HG03460 (cell line): Measurements from ENCODE around the gene SRPRA.
"Not testable (repeated sequence)": the region's sequence is repeated elsewhere in the genome, so short reads cannot be mapped to it uniquely, and the experiment has no call there.

Experiments used
- ATAC-seq: cut with Tn5 transposase; IDR thresholded peaks from one replicate; pipeline ENCODE4 v1.9.1; 2021; ENCODE audit not compliant: unreplicated experiment

The SRPRA gene

DNA sequence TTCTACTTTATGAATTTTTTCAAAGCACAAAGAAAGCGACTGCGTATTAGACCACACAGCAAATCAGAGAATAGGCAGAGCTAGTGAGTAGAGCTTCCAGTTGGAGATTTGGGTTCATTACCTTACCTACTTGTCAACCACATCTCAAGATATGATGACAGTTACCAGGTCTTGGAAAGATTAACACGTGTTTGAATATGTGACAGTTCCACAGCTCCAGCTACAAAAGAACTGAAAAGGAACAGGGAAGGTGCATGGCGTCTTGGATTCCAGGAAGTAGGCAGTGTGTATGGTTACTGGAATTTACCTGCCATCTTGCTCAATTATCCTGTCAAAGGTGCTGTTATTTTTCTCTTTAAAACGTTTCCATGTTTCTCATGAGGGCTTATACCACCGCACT lies 19.5 kb upstream of the SRPRA start:
- ATAC-seq = no peak

DNA sequence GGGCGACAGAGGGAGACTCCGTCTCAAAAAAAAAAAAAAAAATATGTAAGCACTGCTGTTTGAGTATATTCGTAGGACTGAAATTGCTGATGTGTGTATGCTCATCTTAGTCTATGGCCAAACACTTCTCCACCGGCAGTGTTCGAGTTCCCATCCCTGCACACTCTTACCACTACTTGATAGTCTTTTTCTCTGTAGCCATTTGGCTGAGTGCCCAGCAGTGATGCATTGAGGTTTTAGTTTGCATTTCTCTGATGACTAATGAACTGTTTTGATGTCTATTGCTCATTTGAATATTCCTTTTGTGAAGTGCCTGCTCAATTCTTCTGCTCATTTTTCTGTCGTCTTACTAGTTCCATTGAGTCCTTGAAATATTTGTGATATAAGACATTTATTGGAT lies 16.1 kb upstream of the SRPRA start:
- peak; percentile 42 for ATAC-seq

DNA sequence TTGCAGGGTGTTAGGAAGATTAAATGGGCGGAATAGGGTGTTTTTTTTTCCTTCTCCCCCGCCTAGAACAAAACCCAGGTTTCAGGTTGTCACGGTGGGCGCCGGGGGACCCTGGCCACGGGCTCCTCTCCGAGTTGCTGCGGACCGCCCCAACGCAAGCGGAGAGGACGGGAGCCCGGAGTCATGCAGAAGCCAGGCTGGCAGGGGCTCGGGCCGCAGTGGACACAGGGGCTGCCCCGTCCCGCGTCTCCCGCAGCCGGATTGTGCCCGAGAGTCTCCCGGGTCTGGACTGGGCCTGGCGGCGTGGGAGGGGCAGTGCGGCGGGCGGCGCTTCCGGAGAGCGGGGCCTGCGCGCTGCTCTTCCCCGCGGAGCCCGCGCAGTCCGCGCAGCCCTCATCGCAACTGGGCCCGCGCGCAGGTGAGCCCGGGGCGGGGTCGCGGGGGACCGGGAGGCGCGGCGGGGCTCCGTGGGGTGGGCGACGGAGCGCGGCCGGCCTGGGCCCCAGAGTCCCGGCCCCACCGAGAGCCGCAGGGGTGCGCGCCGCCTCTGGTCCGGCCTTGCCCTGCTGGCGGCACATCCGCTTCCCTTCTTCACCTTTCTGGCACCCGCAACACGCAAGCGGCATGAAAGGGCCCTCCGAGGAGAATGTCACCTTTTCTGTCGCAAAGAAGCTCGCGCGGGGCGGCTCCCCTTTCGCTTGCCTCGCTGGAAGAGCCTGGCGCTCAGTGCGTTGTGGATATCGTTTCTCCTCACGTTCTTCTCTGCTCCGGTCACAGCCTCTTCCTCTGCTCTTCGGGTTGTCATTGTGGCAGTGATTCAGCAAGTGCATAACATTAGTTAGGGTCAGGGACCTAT lies 14.3 kb upstream of the SRPRA start, which contains the start of gene TIRAP:
TSS of gene TIRAP (plus strand) at position 358 of the 856 bp plus-strand sequence. CDS start 7,802 bp downstream, outside the sequence.
- ATAC-seq = peak; percentile 68

DNA sequence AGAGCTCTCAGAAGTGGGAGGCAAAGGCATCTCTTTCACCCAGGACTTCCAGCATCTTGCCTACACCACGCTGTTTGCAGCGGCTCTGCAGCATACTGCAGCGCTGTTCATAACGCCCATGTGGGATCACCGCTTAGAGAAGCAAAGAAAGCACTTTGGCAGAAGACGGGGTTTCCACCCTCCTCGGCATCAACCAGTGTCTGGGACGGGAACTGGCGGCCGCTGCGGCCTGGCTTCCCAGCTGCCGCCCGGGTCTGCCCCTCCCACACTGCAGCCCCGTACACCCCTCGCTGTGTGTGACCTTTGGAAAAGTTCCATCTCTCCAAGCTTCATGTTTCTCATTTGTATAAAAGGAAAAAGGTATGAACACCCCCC lies 13.7 kb upstream of the SRPRA start:
- ATAC-seq = no peak

DNA sequence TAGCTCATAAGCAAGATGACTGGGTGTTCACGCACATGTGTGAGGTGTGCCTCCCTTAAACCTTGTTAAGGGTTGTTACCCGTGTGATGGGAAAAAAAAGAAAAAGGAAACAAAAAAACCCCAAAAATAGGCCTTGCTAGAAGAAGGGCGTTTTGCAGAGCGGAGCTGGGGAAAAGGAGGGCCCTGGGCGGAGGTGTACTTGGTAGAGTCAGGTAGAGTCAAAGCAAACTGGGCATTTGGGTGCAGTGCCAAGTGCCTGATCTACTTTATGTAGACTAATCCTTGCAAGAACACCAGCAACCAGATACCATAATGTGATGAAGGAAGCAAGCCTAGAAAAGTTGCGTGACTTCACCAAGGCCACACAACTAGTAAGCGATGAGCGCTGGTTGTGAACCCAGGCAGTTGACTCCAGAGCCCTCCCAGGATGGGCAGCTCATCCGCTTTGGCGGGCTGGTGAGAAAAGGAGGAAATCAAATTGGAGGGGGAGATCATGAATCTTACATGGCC lies 13.0 kb upstream of the SRPRA start:
- ATAC-seq = no peak

DNA sequence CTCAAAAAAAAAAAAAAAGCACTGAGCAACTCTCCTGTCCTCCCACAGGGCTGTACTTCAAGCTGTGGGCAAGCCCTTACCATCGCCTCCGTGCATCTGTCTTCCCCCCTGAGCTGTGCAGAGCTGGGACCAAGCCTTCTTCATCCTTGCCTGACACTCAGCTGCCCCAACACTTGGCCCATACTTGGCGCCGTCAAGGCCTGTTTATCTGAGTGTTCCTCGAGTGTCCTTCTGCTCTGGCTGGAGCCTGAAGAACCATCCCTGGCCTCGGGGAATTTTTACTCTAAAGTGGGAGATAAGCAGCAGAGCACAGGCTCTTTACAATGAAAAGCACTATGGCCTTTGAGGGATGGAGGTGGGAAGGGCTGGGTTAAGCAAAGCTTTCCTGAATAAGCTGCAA lies 12.6 kb upstream of the SRPRA start:
- ATAC-seq = no peak

DNA sequence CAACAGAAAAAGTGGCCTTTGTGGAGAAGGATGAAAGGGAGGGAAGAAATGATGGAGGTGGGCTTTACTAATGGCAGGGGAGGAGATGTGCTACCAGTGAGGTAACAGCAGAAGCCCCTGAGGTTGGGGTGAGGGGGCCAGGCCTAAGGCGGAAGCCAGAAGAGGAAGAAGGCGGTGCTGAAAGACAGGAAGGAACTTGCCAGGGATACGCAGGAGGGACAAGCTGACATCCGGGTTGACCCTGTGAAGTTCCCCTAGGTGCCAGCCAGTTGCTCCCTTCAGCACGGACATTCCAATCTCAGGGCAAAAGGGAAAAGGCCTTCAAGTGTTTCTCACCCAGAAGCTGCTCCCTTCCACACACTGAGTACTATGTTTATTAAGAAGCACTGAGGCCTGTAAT lies 11.9 kb upstream of the SRPRA start:
- ATAC-seq = no peak

DNA sequence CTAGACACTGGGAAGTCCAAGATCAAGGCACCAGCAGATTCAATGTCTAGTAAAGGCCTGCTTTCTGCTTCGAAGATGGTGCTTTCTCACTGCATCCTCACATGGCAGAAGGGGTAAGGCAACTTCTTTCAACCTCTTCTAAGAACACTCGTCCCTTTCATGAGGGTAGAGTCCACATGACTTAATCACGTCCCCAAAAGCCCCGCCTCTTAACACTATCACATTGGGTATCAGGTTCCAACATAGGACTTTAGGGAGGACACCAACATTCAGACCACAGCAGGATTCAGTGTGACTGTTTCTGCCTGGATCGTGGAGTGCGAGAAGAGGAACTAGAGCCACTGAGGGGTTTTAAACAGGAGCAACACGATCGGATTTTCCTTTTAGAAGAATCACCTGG lies 10.5 kb upstream of the SRPRA start:
- no peak for ATAC-seq

DNA sequence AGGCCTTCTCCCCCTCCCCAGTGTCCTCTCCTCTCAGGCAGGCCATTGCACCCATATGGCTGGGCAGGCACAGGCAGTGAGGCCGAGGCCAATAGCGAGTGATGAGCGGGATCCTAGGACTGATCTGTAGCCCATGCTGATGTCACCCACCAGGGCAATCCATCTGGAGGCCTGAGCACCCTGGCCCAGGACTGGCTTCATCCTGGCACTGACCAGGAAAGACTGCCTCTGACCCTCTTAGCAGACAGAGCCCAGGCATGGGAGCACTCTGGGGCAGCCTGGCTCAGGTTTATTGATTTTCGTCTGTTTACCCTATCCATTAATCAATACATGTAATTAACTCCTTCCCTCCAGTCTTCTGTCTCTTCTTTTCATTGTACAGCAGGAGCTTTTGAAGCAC lies 9.1 kb upstream of the SRPRA start:
- no peak for ATAC-seq

DNA sequence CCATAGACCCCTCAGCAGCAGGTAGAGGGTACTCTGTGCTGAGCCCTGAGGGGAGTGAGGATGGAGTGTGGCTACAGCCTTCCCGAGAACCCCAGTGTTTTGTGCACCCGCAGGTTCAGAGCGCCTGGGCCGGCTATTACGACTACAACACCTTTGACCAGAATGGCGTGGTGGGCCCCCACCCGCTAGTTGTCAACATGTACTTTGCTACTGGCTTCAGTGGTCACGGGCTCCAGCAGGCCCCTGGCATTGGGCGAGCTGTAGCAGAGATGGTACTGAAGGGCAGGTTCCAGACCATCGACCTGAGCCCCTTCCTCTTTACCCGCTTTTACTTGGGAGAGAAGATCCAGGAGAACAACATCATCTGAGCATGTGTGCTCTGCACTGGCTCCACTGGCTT lies 8.6 kb upstream of the SRPRA start:
- no peak for ATAC-seq

DNA sequence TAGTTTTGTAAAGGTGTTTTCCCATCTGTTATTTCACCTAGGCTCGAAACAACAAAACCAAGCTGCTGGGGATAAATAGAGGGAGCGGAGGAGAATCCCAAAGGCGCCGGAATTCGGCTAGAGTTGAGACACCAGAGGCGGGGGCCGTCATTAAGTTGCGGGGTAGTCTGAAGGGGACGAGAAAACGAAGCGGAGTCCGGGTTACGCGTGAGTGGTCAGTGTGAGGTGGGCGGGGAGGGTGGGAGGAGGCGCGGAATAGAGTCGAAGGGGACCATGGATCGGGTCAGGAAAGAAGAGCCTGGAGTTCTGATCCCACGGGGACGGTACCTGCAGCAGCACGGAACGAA lies 361 bp downstream of the SRPRA start:
- peak; percentile 0 for ATAC-seq

DNA sequence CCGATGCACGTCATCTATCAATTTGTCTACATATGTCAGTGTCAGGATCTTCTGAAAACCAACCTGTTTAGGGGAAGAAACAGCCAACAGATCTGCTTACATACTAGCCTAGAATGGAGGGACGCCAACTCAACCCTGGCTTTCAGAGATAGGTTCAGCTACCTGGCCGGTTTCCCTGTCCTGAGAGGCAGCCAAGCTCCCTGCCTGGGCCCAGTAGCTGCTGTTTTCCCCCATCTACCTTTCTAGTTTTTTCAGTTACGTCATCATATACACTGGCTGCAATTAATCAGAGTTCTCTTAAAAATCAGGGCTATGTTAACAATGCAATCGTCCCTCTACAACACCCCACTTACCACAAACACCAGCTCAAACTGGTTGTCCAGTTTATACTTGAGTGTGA lies 1.0 kb downstream of the SRPRA start:
- no peak for ATAC-seq

DNA sequence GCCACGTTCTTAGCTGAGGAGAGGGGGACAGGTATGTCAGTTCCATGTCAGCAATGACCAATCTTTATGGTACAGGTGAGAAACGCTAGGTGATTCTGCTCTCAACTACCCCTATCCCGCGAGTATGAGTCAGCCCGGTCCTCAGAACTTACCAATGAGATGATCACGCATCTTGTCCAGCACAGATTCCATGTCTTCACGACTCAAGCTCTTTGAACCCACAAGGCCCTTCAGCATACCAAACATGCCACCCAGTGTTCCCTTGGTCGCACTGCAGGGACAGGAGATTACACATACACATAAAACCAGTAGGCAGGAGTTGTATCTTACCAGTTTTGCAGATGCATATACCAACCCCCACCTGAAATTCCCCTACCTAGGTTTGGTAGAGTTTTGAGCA lies 2.9 kb downstream of the SRPRA start:
- no peak for ATAC-seq

DNA sequence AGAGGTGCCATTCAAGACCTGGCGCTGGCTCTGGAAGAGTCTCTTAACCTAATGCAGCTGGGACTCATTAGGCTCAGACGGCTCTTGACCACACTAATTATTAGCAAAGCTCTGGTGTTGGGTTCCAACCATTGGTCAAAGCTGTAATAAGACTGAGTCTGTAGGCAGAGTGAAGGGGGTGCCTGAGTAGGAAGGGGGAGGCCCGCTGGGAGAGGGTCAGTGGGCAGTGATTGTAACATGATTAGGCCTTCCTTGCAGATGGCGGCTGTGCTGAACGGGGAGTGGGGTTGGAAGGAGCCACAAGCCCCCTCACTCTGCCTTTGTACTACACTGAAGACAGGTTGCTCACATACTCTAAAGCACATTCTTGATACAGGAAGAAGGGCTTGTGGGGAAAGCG lies 5.2 kb downstream of the SRPRA start:
- no peak for ATAC-seq

DNA sequence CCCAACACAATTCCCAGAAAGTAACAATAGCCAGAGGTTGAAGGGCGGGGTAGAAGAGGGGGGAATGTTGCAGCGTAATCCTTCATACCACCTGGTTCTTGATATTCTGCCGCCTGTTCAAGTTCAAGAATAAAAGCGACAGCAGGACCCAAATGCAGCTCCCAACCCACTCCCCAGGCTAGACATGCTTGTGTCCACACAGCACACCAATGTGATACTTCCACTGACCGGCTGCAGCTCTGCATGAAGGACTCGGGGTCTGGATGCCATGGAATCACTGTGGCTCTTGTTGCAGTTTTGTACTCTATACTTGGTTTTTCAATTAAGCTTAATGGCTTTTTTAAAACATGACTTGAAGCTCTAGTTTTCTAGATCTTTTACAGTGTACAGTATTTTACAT lies 6.5 kb downstream of the SRPRA start:
- no peak for ATAC-seq

DNA sequence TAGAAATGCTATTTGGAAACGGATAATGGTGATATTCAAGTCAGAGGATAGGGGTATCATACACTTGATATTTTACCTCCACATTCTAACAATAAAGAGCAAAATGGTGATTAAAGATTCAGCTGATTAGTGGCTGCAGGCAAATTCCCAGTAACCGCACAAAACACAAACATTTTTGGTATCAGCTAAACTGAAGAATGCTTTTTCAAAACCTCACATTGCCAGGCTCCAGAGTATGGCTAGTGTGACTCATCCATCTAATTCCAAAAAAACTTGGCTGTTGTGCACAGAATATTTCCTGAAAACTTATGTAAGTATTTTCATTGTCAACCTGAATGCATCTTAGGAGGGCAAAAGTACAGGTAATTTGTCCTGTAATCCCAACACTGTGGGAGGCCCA lies 10.9 kb downstream of the SRPRA start:
- ATAC-seq = no peak

DNA sequence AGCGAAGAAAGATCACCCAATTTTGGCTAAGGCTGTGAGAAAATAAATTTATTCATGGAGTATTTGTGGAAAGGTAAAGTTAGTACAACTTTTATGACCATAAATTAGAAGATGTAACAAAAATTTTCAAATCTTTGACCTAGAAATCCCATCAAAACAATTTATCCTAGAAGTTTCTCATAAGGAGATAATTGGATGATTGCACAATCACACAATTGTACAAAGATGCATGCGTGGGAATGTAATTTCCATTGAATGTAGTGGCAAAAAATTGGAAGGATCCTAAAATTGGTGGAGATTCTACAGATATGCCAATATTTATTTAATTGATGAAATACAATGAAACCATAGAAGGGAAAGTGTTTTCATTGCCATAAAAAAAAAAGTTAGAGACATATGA lies 11.6 kb downstream of the SRPRA start:
- no peak for ATAC-seq

DNA sequence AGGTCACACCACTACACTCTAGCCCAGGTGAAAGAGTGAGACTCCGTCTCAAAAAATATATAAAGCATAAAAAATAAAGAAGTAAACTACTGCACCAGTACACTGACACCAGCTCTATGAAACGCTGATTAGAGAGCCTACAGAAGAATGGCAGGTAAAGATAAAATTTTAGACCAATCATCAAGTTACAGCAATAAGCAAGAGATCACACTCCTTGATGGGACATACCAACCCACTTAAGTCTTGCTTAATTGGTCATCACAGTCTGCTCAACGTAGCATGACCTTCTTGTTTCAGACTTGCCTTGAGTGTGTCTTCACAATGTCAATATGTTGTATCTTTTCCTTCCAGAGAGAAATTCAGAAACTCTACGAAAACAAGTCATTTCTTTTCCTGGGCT lies 12.5 kb downstream of the SRPRA start:
- ATAC-seq = no peak

DNA sequence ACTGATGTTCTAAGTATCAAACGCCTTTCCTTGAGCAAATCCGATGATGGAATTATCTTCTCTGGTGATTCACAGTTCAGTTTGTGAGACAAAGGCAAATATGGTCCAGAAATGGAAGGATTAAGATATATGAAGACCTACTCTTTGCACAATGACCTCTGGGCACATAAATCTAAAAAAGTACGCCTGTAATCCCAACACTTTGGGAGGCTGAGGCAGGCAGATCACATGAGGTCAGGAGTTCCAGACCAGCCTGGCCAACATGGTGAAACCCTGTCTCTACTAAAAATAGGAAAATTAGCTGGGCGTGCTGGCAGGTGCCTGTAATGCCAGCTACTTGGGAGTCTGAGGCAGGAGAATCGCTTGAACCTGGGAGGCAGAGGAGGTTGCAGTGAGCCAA lies 13.2 kb downstream of the SRPRA start:
- not testable (repeated sequence) for ATAC-seq

DNA sequence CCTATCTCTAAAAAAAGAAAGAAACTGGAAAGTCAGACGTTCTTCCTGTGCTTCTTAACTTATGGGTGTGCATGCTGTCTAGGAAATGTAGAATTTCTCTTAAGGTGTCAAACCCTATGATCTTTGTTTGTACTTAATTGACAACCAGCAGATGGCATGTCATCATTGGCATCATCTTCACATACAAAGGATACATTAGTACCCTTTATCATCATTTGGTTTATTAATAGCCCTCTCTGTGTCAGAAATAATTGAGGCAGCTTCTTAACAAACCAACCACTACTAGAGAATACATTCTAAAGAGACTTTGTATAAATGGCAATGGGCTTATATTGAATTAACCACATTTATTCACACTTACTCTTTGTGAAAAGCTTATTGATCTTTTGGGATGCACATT lies 13.9 kb downstream of the SRPRA start:
- no peak for ATAC-seq

DNA sequence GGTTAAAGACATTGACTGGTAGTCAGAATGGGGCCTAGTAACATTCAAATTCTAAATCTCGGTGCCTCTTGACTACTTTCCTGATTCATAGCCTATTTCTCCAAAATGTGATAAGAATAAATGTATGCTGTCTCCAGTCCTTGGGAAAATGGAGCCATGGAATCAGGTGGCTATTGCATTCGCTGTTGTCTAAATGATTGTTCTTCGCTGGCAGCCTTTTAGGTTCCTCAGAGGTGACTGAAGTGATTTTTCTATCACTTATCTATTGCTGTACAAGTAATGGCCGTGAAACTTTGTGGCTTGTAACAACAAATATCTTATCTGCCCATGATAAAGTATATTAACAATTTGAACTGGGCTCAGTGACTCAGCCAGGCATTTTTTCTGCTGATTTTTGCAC lies 15.4 kb downstream of the SRPRA start:
- no peak for ATAC-seq

DNA sequence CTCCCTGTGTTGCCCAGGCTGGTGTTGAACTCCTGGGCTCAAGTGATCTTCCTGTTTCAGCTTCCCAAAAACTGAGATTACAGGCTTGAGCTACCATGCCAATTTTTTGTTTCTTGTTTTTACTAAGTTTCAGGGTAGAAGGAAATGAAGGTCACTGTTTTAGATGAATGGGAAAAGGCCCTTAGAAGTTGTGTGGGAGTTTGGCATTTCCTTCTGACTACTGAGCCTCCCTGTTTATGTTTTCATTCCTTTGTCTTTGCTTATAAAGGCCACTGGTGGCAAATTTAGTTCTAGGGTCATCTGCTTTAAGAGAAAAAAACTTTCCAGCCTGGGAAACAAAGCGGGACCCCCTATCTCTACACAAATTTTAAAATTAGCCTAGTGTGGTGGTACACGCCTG lies 22.1 kb downstream of the SRPRA start:
- no peak for ATAC-seq

DNA sequence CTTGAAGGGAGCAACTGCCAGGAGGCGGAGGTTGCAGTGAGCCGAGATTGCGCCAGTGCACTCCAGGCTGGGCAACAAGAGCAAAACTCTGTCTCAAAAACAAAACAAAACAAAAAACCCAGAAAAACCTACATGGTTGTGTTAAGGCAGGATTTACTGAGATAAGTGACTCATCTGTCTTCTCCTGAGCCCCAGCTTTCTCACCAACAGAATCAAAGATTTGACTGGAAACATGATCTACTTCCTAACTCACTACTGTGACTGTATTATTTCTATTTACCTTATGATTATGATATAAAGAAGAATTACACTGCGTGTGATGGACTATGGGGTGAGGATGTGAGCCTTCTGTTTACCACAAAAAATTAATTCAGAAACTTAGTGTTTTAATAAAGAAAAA lies 35.3 kb downstream of the SRPRA start:
- ATAC-seq = no peak
